GM21423 (cell line): ENCODE data around the gene PPARGC1A.

Experiments
- ATAC-seq: cut with Tn5 transposase; IDR thresholded peaks from one replicate; pipeline ENCODE4 v1.9.1; 2021; ENCODE audit warnings: mild to moderate bottlenecking, moderate library complexity; ENCODE audit not compliant: unreplicated experiment

Gene PPARGC1A

GRCh38 chr4:23847158-23847557 lies 42.7 kb downstream of the PPARGC1A start:
- ATAC-seq = no peak

- ATAC-seq = no peak
Measured at GRCh38 chr4:23844961-23845360, 44.9 kb downstream of the PPARGC1A start.

GRCh38 chr4:23839279-23839678 lies 50.6 kb downstream of the PPARGC1A start:
- no peak for ATAC-seq

DNA sequence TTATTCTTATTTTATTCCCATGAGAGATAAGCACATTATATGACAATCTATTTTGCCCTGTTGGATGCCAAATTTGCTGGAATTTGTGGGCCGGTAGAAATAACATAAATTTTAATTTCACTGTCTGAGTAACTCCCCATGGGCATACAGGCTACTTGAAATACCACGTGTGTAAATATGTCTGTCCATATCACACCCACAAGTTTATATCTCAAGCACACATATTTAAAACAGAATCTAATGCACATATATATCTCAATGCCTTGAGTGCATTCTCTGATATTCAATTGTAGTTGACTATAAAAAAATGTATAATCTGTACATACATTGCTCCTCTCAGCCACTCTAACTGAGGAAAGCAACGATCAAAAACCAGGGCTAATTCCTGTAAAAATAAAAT lies 51.2 kb downstream of the PPARGC1A start:
- no peak for ATAC-seq

DNA sequence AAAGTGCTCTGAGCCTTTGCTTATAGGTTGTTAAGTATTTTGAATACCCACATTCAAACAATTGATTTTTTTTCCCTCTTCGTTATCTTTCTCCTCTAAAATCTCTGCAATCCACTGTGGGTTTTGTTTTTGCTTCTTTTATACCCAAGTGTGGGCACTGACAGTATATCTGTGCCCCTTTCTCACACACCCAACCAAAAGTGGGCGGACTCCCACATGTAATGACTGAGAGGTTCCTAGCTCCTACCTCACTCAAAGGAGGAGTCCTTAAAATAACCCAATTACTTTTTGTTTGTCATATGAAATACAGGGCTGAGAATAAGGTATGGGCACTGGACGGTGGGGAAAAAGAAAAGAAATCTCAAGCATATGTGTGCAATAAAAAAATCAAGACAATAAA lies 51.7 kb downstream of the PPARGC1A start:
- no peak for ATAC-seq

- ATAC-seq = no peak
Measured at GRCh38 chr4:23837371-23837770, 52.5 kb downstream of the PPARGC1A start.

GRCh38 chr4:23835774-23836478 lies 53.9 kb downstream of the PPARGC1A start:
- ATAC-seq = no peak

DNA sequence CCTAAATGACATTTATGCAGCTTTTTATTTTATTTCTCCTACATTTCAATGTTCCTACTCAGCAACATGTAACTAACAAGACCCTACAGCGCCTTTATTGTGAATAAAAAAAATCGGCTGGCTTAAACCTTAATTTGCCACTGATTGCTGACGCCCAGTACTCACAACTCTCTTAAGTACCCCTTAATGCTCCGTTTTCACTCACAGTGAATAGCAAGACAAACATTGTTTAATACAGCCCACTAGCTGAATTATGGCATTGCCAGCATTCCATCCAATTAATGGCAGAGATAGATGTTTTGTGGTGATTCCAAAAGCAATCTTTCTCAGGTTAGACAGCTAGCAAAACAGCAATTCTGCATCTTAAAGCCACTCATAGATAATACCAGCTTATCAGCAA lies 61.1 kb downstream of the PPARGC1A start:
- no peak for ATAC-seq

- ATAC-seq = no peak
Measured at GRCh38 chr4:23828020-23828715, 61.7 kb downstream of the PPARGC1A start.

DNA sequence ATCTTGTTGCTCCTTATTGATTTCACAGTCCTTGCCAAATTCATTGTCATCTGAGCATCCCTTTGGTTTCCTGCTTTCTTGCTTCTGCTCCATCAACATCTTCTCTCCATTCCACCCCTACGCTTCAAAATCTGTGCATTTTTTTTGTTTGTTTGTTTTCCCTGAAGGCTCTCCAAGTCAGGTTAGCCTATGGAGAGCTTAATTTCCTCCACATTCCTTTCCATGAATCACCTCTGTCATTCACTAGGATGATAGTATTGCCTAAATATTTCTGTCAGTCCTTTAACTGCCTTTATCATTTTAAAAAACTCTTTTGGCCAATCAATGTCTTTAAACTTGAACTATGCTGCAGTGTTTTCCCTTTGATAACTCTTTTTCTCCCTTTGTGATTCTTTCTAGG lies 67.7 kb downstream of the PPARGC1A start:
- no peak for ATAC-seq

DNA sequence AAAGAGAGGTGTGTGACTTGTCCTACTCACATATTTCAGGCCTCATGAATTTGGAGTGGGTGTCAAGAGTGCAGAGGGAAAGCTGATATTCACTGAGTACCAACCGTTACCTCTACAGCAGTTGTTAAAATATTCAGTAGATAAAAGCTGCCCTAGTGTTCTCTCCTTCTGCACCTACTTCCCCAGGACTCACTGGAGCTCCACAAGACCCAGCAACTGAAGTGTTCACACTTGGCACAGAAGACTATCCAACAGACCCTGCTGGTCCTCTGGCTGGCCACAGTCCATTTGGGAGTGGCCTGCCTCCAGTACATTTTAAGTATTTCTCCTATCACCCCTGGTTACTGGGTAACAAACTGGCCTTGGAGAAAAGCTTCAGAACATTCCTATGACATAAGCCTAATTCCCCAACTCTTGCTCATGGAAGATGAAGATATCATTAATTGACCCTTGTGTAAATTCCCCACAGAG lies 70.8 kb downstream of the PPARGC1A start:
- no peak for ATAC-seq

DNA sequence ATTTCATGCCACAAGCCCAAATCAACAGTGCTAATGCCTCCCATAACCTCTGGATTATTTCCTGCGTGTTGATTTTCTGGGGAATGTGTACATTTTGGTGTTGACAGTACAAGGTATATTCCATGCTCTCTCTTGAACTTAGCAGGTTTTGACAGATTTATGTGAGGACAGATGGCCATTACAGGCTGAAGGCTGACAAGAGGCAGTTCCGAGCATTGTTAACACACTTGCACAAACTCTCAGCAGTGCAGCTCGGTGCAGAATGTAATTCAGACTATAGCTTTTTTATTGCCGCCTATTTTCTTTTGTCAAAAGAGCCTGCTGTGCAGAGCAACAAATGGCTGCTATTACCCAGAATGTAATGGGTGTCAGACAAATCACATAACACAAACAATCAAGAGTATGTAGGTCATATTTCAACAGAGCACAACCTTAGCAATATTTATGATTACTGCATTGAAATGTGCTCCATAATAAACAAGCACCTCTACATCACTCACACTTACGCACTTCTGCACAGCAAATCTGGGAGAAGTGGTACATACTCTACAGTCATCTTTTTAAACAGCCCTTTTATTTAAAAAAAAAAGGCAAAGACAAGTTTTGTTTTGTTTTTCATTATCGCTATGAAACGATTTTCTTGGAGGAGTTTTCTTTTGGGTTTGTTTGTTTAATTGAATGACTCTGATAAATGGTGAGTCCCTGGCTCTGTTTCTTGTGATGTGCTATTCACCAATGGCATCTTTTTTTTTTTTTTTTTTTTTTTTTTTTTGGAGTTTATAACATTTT lies 71.6 kb downstream of the PPARGC1A start:
- no peak for ATAC-seq

DNA sequence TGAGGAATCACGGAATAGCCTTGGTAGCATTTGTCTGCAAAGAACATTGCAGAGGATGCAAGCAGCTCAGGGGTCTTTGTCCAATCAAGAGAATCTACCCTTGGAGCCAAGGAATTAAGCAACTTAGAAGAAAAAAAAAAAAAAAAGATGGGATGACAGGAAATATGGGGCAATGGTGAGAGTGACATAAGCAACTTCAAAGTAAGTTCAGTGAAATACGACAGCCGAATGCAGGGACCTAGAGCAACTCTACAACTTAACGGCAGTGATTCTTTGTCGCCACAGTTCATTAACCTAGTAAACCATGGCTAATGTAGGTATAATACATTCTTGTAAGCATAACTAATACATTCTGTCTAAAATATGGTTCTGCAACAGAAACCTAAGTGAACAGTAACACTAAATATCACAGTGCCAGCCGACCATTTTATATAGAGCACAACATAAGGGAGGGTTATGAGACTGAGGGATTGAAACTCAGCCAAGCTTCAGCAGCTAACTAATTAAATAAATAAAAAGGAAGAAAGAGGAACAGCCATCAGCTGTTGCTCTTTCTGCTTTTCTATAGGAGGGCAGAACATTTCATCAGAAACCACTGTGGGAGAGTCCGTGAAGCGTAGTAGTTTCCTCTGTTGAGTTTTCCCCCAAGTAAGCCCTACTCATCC lies 74.7 kb downstream of the PPARGC1A start:
- no peak for ATAC-seq

DNA sequence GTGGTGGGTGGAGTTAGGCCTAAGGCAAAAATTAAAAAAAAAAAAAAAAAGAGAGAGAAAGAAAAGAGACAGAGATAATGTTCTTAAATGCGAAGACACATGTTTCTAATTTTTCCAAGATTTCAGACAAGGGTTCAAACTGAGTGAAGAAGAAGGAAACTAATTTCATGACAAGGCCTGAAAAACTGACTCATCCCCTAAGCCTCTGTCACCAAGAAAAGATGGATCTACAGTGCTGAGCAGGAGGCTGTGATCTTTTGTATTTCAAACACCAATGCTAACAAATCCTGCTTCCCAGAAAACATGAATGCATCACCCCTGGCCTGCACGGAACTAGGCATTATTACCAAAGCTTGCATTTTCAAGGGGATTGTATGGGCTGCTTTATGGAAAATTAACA lies 75.3 kb downstream of the PPARGC1A start:
- ATAC-seq = no peak

- ATAC-seq = no peak
Measured at GRCh38 chr4:23811161-23811560, 78.7 kb downstream of the PPARGC1A start.

- no peak for ATAC-seq
Measured at GRCh38 chr4:23805450-23805851, 84.4 kb downstream of the PPARGC1A start.

- ATAC-seq = no peak
Measured at GRCh38 chr4:23789762-23790161, 100.1 kb downstream of the PPARGC1A start.

DNA sequence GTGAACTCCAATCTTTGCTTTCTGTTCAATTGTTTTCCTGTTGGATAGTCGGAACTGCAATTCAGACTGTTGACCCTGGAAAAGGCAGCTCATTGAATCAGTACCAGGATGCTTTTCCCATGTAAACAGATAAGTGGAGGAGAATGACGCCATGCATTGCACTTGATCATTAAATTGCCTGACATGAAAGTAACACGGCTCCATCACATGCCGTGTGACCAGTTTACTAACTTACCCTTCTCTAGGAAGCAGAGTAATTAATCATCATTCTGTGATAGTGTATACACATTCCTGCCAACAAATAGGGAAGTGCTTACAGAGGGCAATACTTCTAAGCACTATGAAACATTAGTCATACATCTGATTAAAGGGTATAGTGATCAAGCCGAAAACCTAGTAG lies 101.4 kb downstream of the PPARGC1A start:
- ATAC-seq = no peak

DNA sequence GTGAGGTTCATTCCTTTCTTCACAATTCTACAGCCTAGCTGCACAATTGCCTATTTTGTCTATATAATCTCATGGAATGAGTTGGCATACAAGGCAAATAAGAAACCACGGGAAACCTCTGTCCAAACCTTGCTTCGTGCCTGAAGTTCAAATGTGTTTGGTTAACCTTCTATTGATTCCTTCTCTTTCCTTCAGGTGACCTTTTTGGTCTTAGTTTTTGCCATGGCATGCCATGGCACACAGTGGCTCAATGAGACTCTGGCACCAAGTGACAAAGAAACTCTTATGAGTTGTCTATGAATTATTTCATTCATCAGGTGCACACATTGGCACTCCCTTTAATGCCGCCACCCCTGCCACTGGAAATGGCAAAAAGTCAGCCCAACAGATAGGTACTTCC lies 101.8 kb downstream of the PPARGC1A start:
- no peak for ATAC-seq

GRCh38 chr4:23782778-23783437 lies 106.9 kb downstream of the PPARGC1A start:
- no peak for ATAC-seq

DNA sequence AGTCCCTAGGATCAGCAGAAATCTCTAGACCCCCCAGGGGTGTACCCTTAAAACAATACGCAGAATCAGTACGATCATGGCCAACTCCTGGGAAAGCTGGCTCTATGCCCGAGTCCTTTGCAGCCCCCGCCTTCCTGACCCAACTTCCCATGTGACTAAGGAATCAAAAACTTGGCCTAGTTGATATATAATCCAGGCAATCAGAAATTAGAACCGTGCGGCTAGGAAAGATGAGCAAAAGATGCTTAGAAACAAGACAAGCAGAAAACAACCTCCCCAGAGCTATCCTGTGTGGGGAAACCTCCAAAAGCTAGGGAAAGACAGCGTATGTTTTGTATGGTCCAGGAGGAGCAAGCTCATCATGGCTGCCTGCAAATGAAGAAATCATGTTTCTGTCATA lies 110.0 kb downstream of the PPARGC1A start:
- no peak for ATAC-seq
